RWPE1 (cell line): ENCODE data around the gene LOXL4.
A peak's percentile ranks its signal among the peaks of the same experiment; 100 is the strongest.

ENCODE experiments used
- CTCF ChIA-PET: fragments of 350-600 bp; sonication (Branson Sonifier 250); formaldehyde crosslinking; extraction: SDS; loops from one replicate; lab custom pipeline; 2021; lab: Yijun Ruan, JAX
- POLR2A ChIA-PET: fragments of 400-600 bp; formaldehyde crosslinking; extraction: SDS; loops from one replicate; lab custom pipeline; 2020; ENCODE audit warnings: antibody characterized with exemption; ENCODE audit not compliant: low non-redundant PET; lab: Yijun Ruan, JAX
- DNase-seq: peaks from one replicate; pipeline ENCODE4 v3.0.0; 2012; ENCODE audit warnings: low spot score
- H3K27ac ChIP-seq: fragments of 450-650 bp; 2 replicates; pipeline ENCODE4 v1.5.1; 2017
- TF ChIP-seq, protein P1 (sequence below): fragments of 450-650 bp; conservative IDR thresholded peaks from 2 replicates; pipeline ENCODE4 v1.5.1; 2017; ENCODE audit warnings: low read depth, mild to moderate bottlenecking

LOXL4 gene

DNA sequence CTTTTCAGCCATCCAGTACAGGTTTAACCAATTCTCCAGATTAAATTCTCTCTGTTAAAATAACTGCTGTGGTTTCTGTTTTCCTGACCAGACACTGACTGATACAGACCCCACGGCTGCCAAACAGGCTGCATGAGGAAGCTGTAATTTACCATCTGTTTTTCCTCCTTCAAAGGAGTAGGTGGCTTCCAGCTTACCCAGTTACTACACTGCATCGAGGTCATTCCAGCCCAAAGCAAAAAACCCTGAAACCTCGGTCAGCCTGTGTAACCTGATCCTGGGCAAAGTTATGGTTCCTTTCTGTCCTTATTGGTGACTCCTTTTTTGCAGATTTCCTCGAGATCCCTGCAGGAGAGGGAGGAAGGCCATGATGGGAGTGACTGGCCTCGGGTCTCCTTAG, 27.9 kb upstream of the LOXL4 start:
- ChIA-PET CTCF (interaction anchor here (0.6 to 1.1 kb wide), 5 partner anchors 17 to 1632 kb away, joined by 3 to 7 read pairs (median 3); no protein-coding TSS in a partner anchor), POLR2A (interaction anchor here (0.5 kb wide), 1 partner anchor 1363 kb away, joined by 3 read pairs; the partner anchor contains the start of gene ENTPD7)
- TF ChIP-seq, protein P1, sequence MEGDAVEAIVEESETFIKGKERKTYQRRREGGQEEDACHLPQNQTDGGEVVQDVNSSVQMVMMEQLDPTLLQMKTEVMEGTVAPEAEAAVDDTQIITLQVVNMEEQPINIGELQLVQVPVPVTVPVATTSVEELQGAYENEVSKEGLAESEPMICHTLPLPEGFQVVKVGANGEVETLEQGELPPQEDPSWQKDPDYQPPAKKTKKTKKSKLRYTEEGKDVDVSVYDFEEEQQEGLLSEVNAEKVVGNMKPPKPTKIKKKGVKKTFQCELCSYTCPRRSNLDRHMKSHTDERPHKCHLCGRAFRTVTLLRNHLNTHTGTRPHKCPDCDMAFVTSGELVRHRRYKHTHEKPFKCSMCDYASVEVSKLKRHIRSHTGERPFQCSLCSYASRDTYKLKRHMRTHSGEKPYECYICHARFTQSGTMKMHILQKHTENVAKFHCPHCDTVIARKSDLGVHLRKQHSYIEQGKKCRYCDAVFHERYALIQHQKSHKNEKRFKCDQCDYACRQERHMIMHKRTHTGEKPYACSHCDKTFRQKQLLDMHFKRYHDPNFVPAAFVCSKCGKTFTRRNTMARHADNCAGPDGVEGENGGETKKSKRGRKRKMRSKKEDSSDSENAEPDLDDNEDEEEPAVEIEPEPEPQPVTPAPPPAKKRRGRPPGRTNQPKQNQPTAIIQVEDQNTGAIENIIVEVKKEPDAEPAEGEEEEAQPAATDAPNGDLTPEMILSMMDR: no peak
- peak overlapping the region; percentile 86 for H3K27ac ChIP-seq
- DNase-seq: no peak

- ChIA-PET CTCF (interaction anchor here (1.1 kb wide), 1 partner anchor 77 kb away, joined by 7 read pairs; no protein-coding TSS in a partner anchor), POLR2A (no interaction called here)
- no peak for DNase-seq
- H3K27ac ChIP-seq: peak overlapping the region; percentile 86
- TF ChIP-seq, protein P1: no peak
Measured at GRCh38 chr10:98295401-98295811, 27.4 kb upstream of the LOXL4 start.

DNA sequence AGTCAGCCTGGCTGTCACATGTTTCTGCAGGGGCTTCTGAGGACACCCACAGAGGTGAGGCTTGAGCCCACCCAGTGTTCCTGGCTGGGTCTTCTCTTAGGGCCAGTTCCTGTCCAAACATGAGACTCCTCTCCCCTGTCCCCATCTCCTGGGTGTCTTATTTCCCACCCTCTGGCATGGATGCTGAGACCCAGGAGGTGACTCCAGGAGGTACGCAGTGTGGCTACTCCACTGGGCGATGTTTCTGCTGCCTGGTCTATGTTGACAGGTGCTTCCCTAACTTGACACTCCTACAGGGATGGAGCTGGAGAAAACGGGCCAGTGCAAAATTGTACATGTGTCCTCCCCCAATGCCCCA, 26.3 kb upstream of the LOXL4 start:
- POLR2A ChIA-PET: no interaction called here
- no peak for DNase-seq
- TF ChIP-seq, protein P1: no peak
- H3K27ac ChIP-seq: peak overlapping the region; percentile 86
- CTCF ChIA-PET: interaction anchor here (0.6 to 2.2 kb wide), 3 partner anchors 15 to 1244 kb away, joined by 3 to 8 read pairs (median 4); no protein-coding TSS in a partner anchor

- H3K27ac ChIP-seq: peak overlapping the region; percentile 86
- TF ChIP-seq, protein P1: no peak
- no peak for DNase-seq
- CTCF ChIA-PET: interaction anchor here (0.5 to 2.2 kb wide), 6 partner anchors 16 to 1245 kb away, joined by 3 to 8 read pairs (median 4); no protein-coding TSS in a partner anchor
- POLR2A ChIA-PET: no interaction called here
Measured at GRCh38 chr10:98293550-98294269, 25.7 kb upstream of the LOXL4 start.

DNA sequence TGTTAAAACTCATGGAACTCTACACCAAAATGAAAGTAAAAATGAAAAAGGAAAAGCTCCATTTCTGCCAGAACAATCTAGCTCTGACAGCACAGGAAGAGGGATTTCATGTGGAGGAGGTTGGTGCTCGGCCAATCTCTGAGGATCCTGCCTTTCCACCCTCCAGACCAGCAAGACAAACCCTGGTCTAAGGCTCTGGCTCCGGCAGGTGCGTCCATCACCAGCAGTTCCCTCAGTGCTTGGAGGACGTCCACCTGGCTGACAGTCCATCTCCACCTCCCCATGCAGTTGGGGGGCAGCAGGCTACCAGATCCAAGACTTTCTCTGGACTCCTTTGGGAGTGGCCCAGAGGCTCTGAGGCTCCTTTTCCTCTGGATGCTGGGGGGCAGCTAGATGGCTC, 25.0 kb upstream of the LOXL4 start:
- ChIA-PET CTCF (interaction anchor here (0.7 to 2.2 kb wide), 2 partner anchors 16 to 174 kb away, joined by 3 to 8 read pairs; no protein-coding TSS in a partner anchor), POLR2A (no interaction called here)
- no peak for DNase-seq
- TF ChIP-seq, protein P1: no peak
- H3K27ac ChIP-seq: peak overlapping the region; percentile 86

GRCh38 chr10:98289802-98290209, 21.8 kb upstream of the LOXL4 start:
- CTCF ChIA-PET: interaction anchor here (1.5 kb wide), 1 partner anchor 119 kb away, joined by 3 read pairs; no protein-coding TSS in a partner anchor
- POLR2A ChIA-PET: no interaction called here
- DNase-seq: no peak
- TF ChIP-seq, protein P1: no peak
- no peak overlapping the region for H3K27ac ChIP-seq
